MM.1S (cell line): Measurements from ENCODE around the gene NOX5.

Source experiments
- DNase-seq: peaks from one replicate; pipeline ENCODE4 v3.0.0-alpha.2; 2015
- H2AFZ ChIP-seq: fragments of 300-600 bp; sonication (generic); 2 replicates; pipeline ENCODE4 v1.6.0; 2016; ENCODE audit warnings: antibody characterized with exemption, low read length
- H3F3A ChIP-seq: fragments of 300-600 bp; sonication (generic); 2 replicates; pipeline ENCODE4 v1.6.1; 2016; ENCODE audit warnings: mild to moderate bottlenecking, antibody characterized with exemption, low read length, moderate library complexity, mixed read lengths; ENCODE audit not compliant: insufficient read depth
- H3K27ac ChIP-seq: fragments of 300-600 bp; sonication (generic); 2 replicates; pipeline ENCODE4 v1.5.1; 2016; ENCODE audit warnings: mild to moderate bottlenecking, low read length
- H3K27me3 ChIP-seq: fragments of 300-600 bp; sonication (generic); replicated peaks from 2 replicates; pipeline ENCODE4 v1.6.0; 2016; ENCODE audit warnings: low read length; ENCODE audit not compliant: insufficient read depth
- H3K36me3 ChIP-seq: fragments of 300-600 bp; sonication (generic); replicated peaks from 2 replicates; pipeline ENCODE4 v1.6.1; 2016; ENCODE audit warnings: mild to moderate bottlenecking, low read length, mixed read lengths; ENCODE audit not compliant: insufficient read depth
- H3K4me1 ChIP-seq: fragments of 300-600 bp; sonication (generic); 2 replicates; pipeline ENCODE4 v1.6.1; 2016; ENCODE audit warnings: low read length, mixed read lengths
- H3K4me2 ChIP-seq: fragments of 300-600 bp; sonication (generic); 2 replicates; pipeline ENCODE4 v1.6.0; 2016; ENCODE audit warnings: low read depth, low read length
- H3K4me3 ChIP-seq: fragments of 300-600 bp; sonication (generic); 2 replicates; pipeline ENCODE4 v1.5.1; 2016; ENCODE audit warnings: low read length, mixed read lengths
- H3K79me2 ChIP-seq: fragments of 300-600 bp; sonication (generic); 2 replicates; pipeline ENCODE4 v1.6.1; 2016; ENCODE audit warnings: mixed run types, low read length, mixed read lengths
- H3K9ac ChIP-seq: fragments of 300-600 bp; sonication (generic); 2 replicates; pipeline ENCODE4 v1.6.1; 2016; ENCODE audit warnings: low read length, mixed read lengths
- H3K9me2 ChIP-seq: fragments of 300-600 bp; sonication (generic); replicated peaks from 2 replicates; pipeline ENCODE4 v1.6.1; 2016; ENCODE audit warnings: mild to moderate bottlenecking, low read length, mixed read lengths; ENCODE audit not compliant: insufficient read depth
- H3K9me3 ChIP-seq: fragments of 300-600 bp; sonication (generic); replicated peaks from 2 replicates; pipeline ENCODE4 v1.6.1; 2016; ENCODE audit warnings: mild to moderate bottlenecking, low read length, mixed read lengths; ENCODE audit not compliant: insufficient read depth
- H4K20me1 ChIP-seq: fragments of 300-600 bp; sonication (generic); 2 replicates; pipeline ENCODE4 v1.6.1; 2016; ENCODE audit warnings: mild to moderate bottlenecking, low read length, moderate library complexity, mixed read lengths; ENCODE audit not compliant: insufficient read depth
- CTCF ChIP-seq: fragments of 300-600 bp; sonication (generic); IDR thresholded peaks from 2 replicates; pipeline ENCODE4 v1.5.1; 2016; ENCODE audit warnings: antibody characterized with exemption, low read length, mixed read lengths
- EZH2 ChIP-seq: fragments of 300-600 bp; sonication (generic); optimal IDR thresholded peaks from 2 replicates; pipeline ENCODE3; 2017; ENCODE audit warnings: low read depth, mild to moderate bottlenecking, antibody characterized with exemption, low read length, mixed read lengths
- EZH2phosphoT487 ChIP-seq: fragments of 300-600 bp; sonication (generic); IDR thresholded peaks from 2 replicates; pipeline ENCODE4 v1.6.1; 2018; ENCODE audit warnings: antibody characterized with exemption, low read length

The NOX5 gene

GRCh38 chr15:69074843-69075224, 60.3 kb downstream of the NOX5 start:
- H2AFZ ChIP-seq = no peak overlapping the region
- H3K36me3 ChIP-seq = no peaks in the 10 kb centered on the region
- no peak overlapping the region for H3K9ac ChIP-seq
- H3K9me3 ChIP-seq = no peaks in the 10 kb centered on the region
- H3K27me3 ChIP-seq = no peaks in the 10 kb centered on the region
- no peak overlapping the region for H3K4me3 ChIP-seq
- no peaks in the 10 kb centered on the region for H3K79me2 ChIP-seq
- H3K4me1 ChIP-seq = no peaks in the 10 kb centered on the region
- no peak overlapping the region for H3K4me2 ChIP-seq
- H3K9me2 ChIP-seq = no peaks in the 10 kb centered on the region
- H3K27ac ChIP-seq = no peak overlapping the region
- TF ChIP-seq EZH2 (no peak), EZH2phosphoT487 (no peak), CTCF (no peak)
- no peak for DNase-seq
- no peaks in the 10 kb centered on the region for H3F3A ChIP-seq
- H4K20me1 ChIP-seq = no peaks in the 10 kb centered on the region

DNA sequence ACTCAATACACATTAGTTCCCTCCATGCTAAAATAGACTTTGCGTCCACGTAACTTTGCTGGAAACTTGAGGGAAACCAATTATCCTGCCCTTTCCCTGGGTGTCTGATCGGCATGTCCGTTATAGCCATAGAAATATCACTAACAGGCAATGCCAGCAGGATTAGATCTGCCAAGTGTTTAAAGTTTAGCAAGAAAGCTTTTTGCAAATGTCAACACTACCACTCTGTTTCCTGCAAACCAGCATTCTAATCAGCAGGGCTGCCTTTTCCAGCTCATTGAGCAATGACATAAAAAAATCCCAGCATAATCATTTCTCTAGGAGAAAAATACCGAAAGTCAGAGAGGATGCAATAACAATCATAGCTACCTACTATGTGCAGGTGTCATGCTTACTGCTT, 60.9 kb downstream of the NOX5 start:
- H3K4me3 ChIP-seq = no peak overlapping the region
- H3K27ac ChIP-seq = no peak overlapping the region
- H3K9ac ChIP-seq = no peak overlapping the region
- DNase-seq = no peak
- no peaks in the 10 kb centered on the region for H3K9me2 ChIP-seq
- H3K9me3 ChIP-seq = no peaks in the 10 kb centered on the region
- H3K4me2 ChIP-seq = no peak overlapping the region
- no peaks in the 10 kb centered on the region for H3K36me3 ChIP-seq
- no peaks in the 10 kb centered on the region for H3K79me2 ChIP-seq
- TF ChIP-seq EZH2 = no peak
- no peak for TF ChIP-seq CTCF
- H3K4me1 ChIP-seq = no peaks in the 10 kb centered on the region
- H2AFZ ChIP-seq = no peak overlapping the region
- no peaks in the 10 kb centered on the region for H4K20me1 ChIP-seq
- no peaks in the 10 kb centered on the region for H3F3A ChIP-seq
- no peaks in the 10 kb centered on the region for H3K27me3 ChIP-seq

- TF ChIP-seq EZH2 (no peak), CTCF (no peak), EZH2phosphoT487 (no peak)
- no peak overlapping the region for H3K4me3 ChIP-seq
- DNase-seq = no peak
- no peaks in the 10 kb centered on the region for H3K27me3 ChIP-seq
- no peak overlapping the region for H3K9ac ChIP-seq
- H3K27ac ChIP-seq = no peak overlapping the region
- H4K20me1 ChIP-seq = no peaks in the 10 kb centered on the region
- no peaks in the 10 kb centered on the region for H3K79me2 ChIP-seq
- no peaks in the 10 kb centered on the region for H3K9me3 ChIP-seq
- no peak overlapping the region for H2AFZ ChIP-seq
- H3K36me3 ChIP-seq = no peaks in the 10 kb centered on the region
- H3K4me2 ChIP-seq = no peak overlapping the region
- H3K9me2 ChIP-seq = no peaks in the 10 kb centered on the region
- no peaks in the 10 kb centered on the region for H3F3A ChIP-seq
- H3K4me1 ChIP-seq = no peaks in the 10 kb centered on the region
Measured at GRCh38 chr15:69076756-69077155, 62.3 kb downstream of the NOX5 start.

GRCh38 chr15:69078638-69079037, 64.1 kb downstream of the NOX5 start:
- H3K4me2 ChIP-seq = no peak overlapping the region
- no peaks in the 10 kb centered on the region for H3K27me3 ChIP-seq
- H2AFZ ChIP-seq = no peak overlapping the region
- no peaks in the 10 kb centered on the region for H3K4me1 ChIP-seq
- H3K9me3 ChIP-seq = no peaks in the 10 kb centered on the region
- no peak overlapping the region for H3K4me3 ChIP-seq
- no peak for TF ChIP-seq CTCF
- TF ChIP-seq EZH2phosphoT487 = no peak
- no peak for TF ChIP-seq EZH2
- no peaks in the 10 kb centered on the region for H3K36me3 ChIP-seq
- H3K27ac ChIP-seq = no peak overlapping the region
- H3K9me2 ChIP-seq = no peaks in the 10 kb centered on the region
- H4K20me1 ChIP-seq = no peaks in the 10 kb centered on the region
- H3K9ac ChIP-seq = no peak overlapping the region
- H3K79me2 ChIP-seq = no peaks in the 10 kb centered on the region
- H3F3A ChIP-seq = no peaks in the 10 kb centered on the region
- no peak for DNase-seq
